ENCODE results near the gene ADAMTS2.

The ADAMTS2 gene

DNA sequence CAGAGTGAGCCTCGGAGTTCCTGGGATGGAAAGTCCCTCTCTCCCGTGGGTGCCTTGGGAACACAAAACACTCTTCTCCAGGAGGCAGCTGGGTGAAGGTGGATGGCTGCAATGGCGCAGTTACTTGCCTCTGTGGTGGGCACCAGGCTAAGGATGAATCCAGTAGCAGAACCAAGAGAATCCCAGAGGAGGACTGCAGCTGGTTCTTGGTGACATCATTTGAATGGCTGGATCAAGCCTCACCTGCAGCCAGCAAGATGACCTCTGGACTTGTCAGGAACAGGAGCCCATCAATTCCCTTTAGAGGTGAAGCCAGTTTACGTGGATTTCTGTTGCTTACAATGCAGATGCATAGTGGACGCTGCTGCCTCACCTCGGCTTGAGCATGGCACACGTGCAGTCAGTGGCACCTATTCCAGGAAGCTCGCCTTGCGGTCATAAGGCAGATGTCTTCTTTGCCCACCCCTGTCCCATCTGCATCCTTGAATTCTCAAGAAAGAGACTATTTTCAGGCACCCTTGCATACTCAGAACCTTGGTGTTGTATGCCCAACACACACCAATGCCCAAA, 34.1 kb upstream of the ADAMTS2 start:
- no peak for TF ChIP-seq CTCF (IDR thresholded peaks at IDR 0.05)

DNA sequence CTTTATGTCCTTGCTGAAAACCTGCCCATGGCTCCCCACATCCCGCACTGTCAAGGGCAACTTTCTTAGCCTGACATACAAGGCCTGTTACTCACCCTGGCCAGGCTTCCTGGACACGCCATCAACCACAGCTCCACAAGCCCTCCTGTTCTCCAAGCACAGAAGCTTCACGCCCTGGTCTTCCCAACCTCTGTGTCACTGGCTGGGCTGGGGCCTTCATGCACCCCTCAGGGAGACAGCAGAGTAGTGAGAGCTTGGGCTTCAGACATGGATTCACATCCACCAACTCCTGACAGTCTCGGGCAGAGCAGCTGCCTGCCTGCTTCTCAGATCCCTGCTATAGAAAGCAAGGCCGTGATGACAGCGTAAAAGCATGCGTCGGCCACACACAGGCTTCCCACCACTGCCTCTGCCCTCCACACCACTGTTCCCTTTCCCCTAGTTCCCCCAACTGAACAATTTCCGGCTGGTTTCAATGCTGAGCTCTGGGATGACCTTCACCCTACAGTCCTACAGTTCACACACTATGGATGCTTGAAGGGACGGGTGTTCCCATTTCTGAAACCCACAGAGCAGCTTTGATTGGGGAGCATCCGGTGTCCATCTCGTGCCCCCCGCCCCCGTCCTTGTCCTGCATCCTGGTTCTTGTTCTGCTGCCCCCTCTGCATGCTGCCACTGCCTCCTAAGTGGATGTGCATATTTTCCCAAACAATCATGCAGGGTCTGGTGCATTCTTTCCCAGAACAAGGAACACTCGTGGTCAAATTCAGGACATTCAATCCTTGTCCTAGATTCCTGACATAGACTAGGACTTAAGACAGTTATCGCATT, 33.4 kb upstream of the ADAMTS2 start:
- no peak for TF ChIP-seq CTCF (IDR thresholded peaks at IDR 0.05)

DNA sequence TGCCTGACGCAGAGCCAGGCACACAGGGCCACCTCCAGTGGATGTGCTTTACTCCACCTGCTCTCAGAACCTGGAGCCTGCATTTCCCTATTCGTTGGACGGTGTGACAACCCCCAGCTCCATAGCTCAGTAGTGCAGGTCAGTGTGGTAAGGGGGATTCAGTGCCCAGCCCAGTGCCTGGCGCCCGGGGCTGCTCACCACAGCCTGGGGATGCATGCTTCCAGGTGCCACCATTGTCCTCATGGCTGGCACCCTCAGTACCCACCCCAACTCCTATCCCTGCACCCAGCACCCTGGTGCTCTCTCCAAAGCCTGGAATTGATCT, 32.8 kb upstream of the ADAMTS2 start:
- no peak for TF ChIP-seq CTCF (IDR thresholded peaks at IDR 0.05)

DNA sequence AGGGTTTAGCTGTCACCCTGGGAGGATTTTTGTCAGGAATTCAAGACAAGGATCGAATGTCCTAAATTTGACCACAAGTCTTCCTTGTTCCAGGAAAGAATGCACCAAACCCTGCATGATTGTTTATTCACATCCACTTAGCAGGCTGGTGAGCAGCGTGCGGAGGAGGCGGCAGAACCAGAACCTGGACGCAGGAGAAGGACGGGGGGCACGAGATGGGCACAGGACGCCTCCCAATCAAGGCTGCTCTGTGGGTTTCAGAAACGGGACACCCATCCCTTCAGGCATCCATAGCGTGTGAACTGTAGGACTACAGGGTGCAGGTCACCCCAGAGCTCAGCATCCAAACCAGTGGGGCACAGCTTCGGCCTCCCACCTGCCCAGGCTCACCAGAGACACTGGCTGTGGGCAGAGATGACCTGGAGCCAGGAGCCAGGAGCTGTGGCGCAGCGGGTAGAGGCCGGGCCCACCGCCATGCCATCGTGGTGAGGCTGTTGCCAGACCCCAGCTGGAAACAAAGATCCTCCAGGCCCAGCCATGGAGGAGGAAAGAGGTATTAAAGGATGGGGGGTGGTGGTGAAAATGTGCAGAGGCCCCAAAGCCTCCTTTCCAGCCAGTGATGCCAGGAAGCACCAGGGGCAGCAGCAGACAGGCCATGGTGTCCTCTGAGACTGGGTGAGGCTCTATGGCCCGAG, 32.3 kb upstream of the ADAMTS2 start:
- no peak for TF ChIP-seq CTCF (IDR thresholded peaks at IDR 0.05)

DNA sequence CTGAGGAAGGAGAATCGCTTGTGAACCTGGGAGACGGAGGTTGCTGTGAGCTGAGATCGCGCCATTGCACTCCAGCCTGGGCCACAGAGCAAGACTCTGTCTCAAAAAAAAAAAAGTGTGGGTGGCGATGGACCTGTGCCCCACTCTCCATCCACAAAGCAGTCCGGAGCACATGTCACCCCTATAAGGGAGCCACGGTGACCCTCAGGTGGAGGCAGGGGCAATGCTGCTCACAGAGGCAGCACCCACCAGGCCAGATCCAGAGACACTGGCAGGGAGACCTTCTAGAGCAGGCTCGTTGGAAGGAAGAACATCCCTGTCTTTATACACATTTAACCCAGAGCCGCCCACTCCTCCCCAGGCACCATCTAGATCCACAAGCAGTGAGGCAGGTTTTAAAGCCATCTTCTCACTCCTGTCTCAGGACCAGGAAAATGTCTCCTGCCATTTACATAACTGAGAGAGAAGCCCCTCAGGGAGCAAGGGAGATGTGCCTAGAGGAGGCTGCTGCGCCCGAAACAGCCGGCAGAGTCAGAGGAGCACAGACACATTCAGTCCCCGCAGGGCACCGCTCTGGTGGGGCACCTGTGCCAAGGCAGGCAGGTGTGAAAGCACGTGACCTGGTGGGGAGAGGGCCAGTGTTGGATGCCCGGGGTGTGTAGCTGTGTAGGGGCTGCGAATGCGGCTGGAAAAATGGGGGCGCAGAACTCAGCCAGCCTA, 31.6 kb upstream of the ADAMTS2 start:
- TF ChIP-seq CTCF (IDR thresholded peaks at IDR 0.05), result no peak

DNA sequence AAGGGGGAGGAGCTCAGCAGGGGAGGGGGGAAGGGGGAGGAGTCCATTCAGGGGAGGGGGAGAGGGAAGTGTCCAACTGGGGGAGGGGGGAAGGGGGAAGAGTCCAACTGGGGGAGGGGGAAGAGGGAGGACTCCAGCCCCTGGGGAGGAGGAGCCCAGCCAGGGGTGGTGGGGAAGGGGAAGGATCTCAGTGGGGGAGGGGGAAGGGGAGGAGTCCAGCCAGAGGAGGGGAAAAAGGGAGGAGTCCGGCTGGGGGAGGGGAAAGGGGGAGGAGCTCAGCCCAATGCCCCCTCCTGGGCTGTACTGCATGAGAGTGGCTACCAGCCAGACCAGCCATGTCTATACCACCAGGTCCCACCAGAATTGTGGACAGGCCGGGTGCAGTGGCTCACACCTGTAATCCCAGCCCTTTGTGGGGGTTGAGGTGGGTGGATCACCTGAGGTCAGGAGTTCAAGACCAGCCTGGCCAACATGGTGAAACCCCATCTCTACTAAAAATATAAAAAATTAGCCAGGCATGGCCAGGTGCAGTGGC, 30.6 kb upstream of the ADAMTS2 start:
- TF ChIP-seq CTCF (IDR thresholded peaks at IDR 0.05), result no peak

- TF ChIP-seq CTCF (IDR thresholded peaks at IDR 0.05), result no peak
Observed at GRCh38 chr5:179375236-179375685, 30.0 kb upstream of the ADAMTS2 start.

Measured in LNCAP (cell line).